GM12874 (cell line): ENCODE results near the gene OASL.
A peak's percentile ranks its signal among the peaks of the same experiment; 100 is the strongest.

ENCODE experiments used
- CTCF ChIP-seq: IDR thresholded peaks from 2 replicates; pipeline ENCODE4 v1.5.1; 2011; ENCODE audit warnings: low read depth, mild to moderate bottlenecking, control low read depth, low read length, moderate library complexity; ENCODE audit not compliant: insufficient read depth

The OASL gene

DNA sequence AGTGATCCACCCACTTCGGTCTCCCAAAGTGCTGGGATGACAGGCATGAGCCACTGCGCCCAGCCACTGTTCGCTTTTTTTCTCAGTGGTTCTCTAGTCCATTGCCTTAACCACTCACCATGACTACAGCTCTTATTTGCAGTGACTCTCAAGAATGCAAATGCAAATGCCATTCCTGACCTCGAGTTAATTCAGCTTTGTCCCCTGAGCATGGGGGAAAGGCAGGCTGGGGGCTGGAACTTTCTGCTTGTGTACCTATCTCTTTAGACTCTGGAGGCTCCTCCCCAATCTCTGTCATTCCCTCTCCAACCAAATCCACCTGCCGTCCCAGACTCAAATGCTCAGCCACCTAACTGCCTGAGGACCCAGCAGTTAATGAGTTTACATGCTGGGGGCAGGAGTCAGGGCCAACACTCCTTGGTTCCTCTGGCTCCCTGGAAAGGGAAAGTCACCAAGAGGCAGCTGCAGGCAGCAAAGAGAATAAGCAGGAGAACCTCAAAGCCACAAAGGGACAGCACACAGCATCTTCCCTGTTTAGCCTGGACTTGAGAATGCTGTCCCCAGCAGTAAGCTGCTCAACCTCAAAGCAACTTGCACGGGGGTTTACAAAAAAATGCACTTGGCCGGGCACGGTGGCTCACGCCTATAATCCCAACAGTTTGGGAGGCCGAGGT lies 66.0 kb downstream of the OASL start:
- TF ChIP-seq CTCF, result no peak

- TF ChIP-seq CTCF, result peak; percentile 60; the same call in 1 of the 2 replicates
Observed at GRCh38 chr12:120971299-120972180, 67.5 kb downstream of the OASL start.

GRCh38 chr12:120970310-120970709 lies 68.7 kb downstream of the OASL start:
- no peak for TF ChIP-seq CTCF
